Natural killer cell (primary cell): ENCODE data around the gene IRF2BP2. TPM values are rescaled to one million over a fixed set of nuclear protein-coding genes. Genes with fewer than 3 reads are reported as not detected.

Experiments used
- ATAC-seq, 3 donors: fragments of 150-1000 bp in 2 of 3; fragments of 200-7000 bp in 1 of 3; cut with Tn5 transposase; 1 replicate in 1 of 3; 2 replicates in 2 of 3; pipeline ENCODE4 v1.10.0; 2021; ENCODE audit warnings: mild to moderate bottlenecking in 2 of 3, moderate library complexity in 2 of 3
- DNase-seq, 2 donors: peaks; one replicate each; pipeline versions ENCODE4 v3.0.0 to v3.0.0-alpha.2; 2013 to 2021; ENCODE audit warnings: mixed read lengths in 1 of 2
- H3K27ac ChIP-seq: one replicate; pipeline ENCODE4 v1.5.1; 2013; ENCODE audit warnings: mild to moderate bottlenecking, low read length
- H3K27me3 ChIP-seq: one replicate; pipeline ENCODE4 v1.6.1; 2013; ENCODE audit warnings: low read length; ENCODE audit not compliant: control insufficient read depth, insufficient read depth
- H3K36me3 ChIP-seq: one replicate; pipeline ENCODE4 v1.6.1; 2013; ENCODE audit warnings: low read length; ENCODE audit not compliant: control insufficient read depth, insufficient read depth
- H3K4me1 ChIP-seq: one replicate; pipeline ENCODE4 v1.6.1; 2013; ENCODE audit warnings: low read length; ENCODE audit not compliant: control insufficient read depth, insufficient read depth
- H3K4me3 ChIP-seq: one replicate; pipeline ENCODE4 v1.5.1; 2013; ENCODE audit warnings: low read length
- H3K9me3 ChIP-seq: one replicate; pipeline ENCODE4 v1.6.1; 2013; ENCODE audit warnings: low read length; ENCODE audit not compliant: control insufficient read depth, insufficient read depth
- H3K27ac Mint-ChIP-seq, 2 donors: one replicate each; pipeline ENCODE4 v1.8.0; 2022; ENCODE audit warnings: mild to moderate bottlenecking in 2 of 2, mixed read lengths in 2 of 2, moderate library complexity in 1 of 2
- H3K27me3 Mint-ChIP-seq, 2 donors: one replicate each; pipeline ENCODE4 v1.8.0; 2022; ENCODE audit warnings: low read depth in 2 of 2, mixed read lengths in 2 of 2
- H3K36me3 Mint-ChIP-seq: one replicate; pipeline ENCODE4 v1.8.0; 2022; ENCODE audit warnings: mixed read lengths
- H3K4me1 Mint-ChIP-seq, 2 donors: one replicate each; pipeline ENCODE4 v1.8.0; 2022; ENCODE audit warnings: mixed read lengths in 2 of 2
- H3K4me3 Mint-ChIP-seq: one replicate; pipeline ENCODE4 v1.8.0; 2022; ENCODE audit warnings: mild to moderate bottlenecking, moderate library complexity, mixed read lengths
- H3K9me3 Mint-ChIP-seq, 2 donors: one replicate each; pipeline ENCODE4 v1.8.0; 2022; ENCODE audit warnings: mixed read lengths in 2 of 2
- CTCF ChIP-seq: fragments of 200-600 bp; IDR thresholded peaks from one replicate; pipeline ENCODE4 v1.8.0; 2022; ENCODE audit warnings: antibody characterized with exemption
- WGBS: methylation state at CpG from one replicate; pipeline ENCODE4 v1.1.7; 2013; ENCODE audit warnings: missing lambda C conversion rate; ENCODE audit not compliant: insufficient coverage; 5-methylcytosine and 5-hydroxymethylcytosine counted together
- intact Hi-C: fragments of 100-400 bp; cut with micrococcal nuclease; formaldehyde crosslinking; loops from one replicate; pipeline ENCODE4 v1.14.2; 2022
- total RNA-seq, 4 donors: library from RNA; stranded (reverse); fragments of 120-200 nt in 1 of 4; gene quantifications; one replicate each; pipeline versions ENCODE4 v1.2.3 to v1.2.4, GENCODE V29; 2013 to 2022

IRF2BP2 gene
- total RNA-seq, 3 donors from 2014 or later (not counting 1 experiment from before 2014, with no cell fraction given) = 186 to 315 (median 266) TPM

GRCh38 chr1:234581063-234581714 lies 28.8 kb downstream of the IRF2BP2 start:
- Histone ChIP-seq H3K27me3 (no peaks in the 10 kb centered on the region), H3K9me3 (no peaks in the 10 kb centered on the region), H3K27ac (no peak overlapping the region), H3K36me3 (no peaks in the 10 kb centered on the region), H3K4me3 (no peak overlapping the region), H3K4me1 (no peaks in the 10 kb centered on the region)
- H3K36me3 Mint-ChIP-seq = no peaks in the 10 kb centered on the region
- no peak for ATAC-seq
- H3K27me3 Mint-ChIP-seq = peaks cover 7 to 8% of the 10 kb centered on the region in 2 donors
- no peak overlapping the region for H3K4me3 Mint-ChIP-seq
- H3K4me1 Mint-ChIP-seq = no peaks in the 10 kb centered on the region
- H3K27ac Mint-ChIP-seq = no peak overlapping the region
- no peak for TF ChIP-seq CTCF
- DNase-seq = no peak
- no peaks in the 10 kb centered on the region for H3K9me3 Mint-ChIP-seq
- intact Hi-C loops = no loop called here
- 90% methylated on average over 7 of the region's 7 CpGs for WGBS

DNA sequence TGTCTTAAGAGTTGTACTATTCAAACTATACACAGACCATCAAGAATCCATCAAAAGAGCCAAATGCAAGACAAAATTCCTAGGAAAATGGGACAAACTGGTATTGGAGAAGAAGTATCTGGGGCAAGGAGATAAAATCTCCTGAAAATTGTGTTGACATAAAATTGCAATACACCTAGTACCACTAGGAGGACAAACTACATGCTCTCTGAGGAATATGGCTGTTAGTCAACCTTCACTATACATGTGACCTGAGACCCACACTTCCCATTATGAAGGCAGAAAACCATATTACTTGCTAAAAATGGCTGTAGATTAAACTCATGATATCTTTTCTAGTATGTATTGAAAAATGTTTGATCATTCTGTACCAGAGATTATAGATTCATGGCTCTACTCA lies 30.0 kb downstream of the IRF2BP2 start:
- Histone ChIP-seq H3K36me3 (no peaks in the 10 kb centered on the region), H3K27me3 (no peaks in the 10 kb centered on the region), H3K27ac (no peak overlapping the region), H3K4me1 (no peaks in the 10 kb centered on the region), H3K9me3 (no peaks in the 10 kb centered on the region), H3K4me3 (no peak overlapping the region)
- intact Hi-C loops = no loop called here
- TF ChIP-seq CTCF = peak; percentile 28
- H3K9me3 Mint-ChIP-seq = no peaks in the 10 kb centered on the region
- H3K27me3 Mint-ChIP-seq = peaks cover 0 to 2% of the 10 kb centered on the region in 2 donors
- ATAC-seq (peak; percentile 52 to 64 (median 53)), DNase-seq (peak in 1 of 2 donors; percentile 49)
- no peaks in the 10 kb centered on the region for H3K36me3 Mint-ChIP-seq
- no peaks in the 10 kb centered on the region for H3K4me1 Mint-ChIP-seq
- H3K4me3 Mint-ChIP-seq = no peak overlapping the region
- H3K27ac Mint-ChIP-seq = no peak overlapping the region

DNA sequence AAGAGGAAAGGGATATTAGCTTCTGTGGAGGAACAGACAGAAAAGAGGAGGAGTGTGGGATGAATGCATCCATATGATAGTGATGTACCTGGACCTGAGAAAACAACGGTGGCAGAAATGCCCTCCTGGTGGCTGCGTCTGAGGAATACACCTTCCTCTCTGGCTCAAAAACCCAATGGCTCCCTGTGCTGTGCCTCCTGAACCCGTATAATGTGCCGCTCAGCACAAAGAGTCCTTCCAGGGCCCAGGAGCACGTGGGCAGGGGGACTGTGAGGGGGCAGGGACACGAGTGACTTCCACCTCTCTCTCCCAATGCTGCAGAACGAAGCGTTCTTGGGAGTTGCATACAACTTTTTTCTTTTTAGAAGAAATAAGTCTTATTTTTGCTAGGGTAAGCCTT lies 31.2 kb downstream of the IRF2BP2 start:
- no peaks in the 10 kb centered on the region for H3K27me3 ChIP-seq
- no peak overlapping the region for H3K27ac ChIP-seq
- Mint-ChIP-seq H3K36me3 (no peaks in the 10 kb centered on the region), H3K4me3 (no peak overlapping the region), H3K4me1 (no peaks in the 10 kb centered on the region), H3K9me3 (no peaks in the 10 kb centered on the region), H3K27ac (no peak overlapping the region), H3K27me3 (peaks cover 0 to 2% of the 10 kb centered on the region in 2 donors)
- no peak overlapping the region for H3K4me3 ChIP-seq
- TF ChIP-seq CTCF = no peak
- H3K4me1 ChIP-seq = no peaks in the 10 kb centered on the region
- no peak for ATAC-seq
- H3K36me3 ChIP-seq = no peaks in the 10 kb centered on the region
- H3K9me3 ChIP-seq = no peaks in the 10 kb centered on the region
- 88% methylated on average over 8 of the region's 8 CpGs for WGBS
- intact Hi-C loops = no loop called here
- no peak for DNase-seq

DNA sequence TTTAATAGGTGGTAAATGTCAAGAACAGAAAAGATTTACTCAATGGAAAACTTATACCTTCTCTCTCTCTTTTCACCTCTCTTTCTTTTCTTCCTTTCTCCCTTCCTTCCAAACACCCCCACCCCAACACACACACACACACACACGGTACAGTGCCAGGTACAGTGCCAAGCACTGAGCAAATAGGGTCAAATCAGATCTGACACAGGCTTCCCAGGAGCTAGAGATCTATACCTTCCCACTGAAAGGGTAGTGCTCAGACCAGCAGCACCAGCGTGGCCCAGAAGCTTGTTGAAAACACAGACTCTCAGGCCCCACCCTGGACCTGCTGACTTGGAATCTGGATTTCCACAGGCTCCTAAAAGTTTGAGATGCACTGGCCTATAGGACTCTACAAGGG lies 31.9 kb downstream of the IRF2BP2 start:
- H3K27me3 ChIP-seq = no peaks in the 10 kb centered on the region
- no peak overlapping the region for H3K27ac ChIP-seq
- Mint-ChIP-seq H3K27ac (no peak overlapping the region), H3K36me3 (no peaks in the 10 kb centered on the region), H3K9me3 (no peaks in the 10 kb centered on the region), H3K4me1 (no peaks in the 10 kb centered on the region), H3K27me3 (peaks cover 0 to 2% of the 10 kb centered on the region in 2 donors), H3K4me3 (no peak overlapping the region)
- WGBS = 79% methylated on average over 2 of the region's 2 CpGs
- no peaks in the 10 kb centered on the region for H3K9me3 ChIP-seq
- no peaks in the 10 kb centered on the region for H3K36me3 ChIP-seq
- no peak overlapping the region for H3K4me3 ChIP-seq
- no peak for TF ChIP-seq CTCF
- DNase-seq (no peak), ATAC-seq (no peak)
- H3K4me1 ChIP-seq = no peaks in the 10 kb centered on the region
- intact Hi-C loops = no loop called here
